PFSK-1 (cell line): Measurements from ENCODE around the gene C10orf62.

Experiments
- FOXP2 ChIP-seq: optimal IDR thresholded peaks from 2 replicates; pipeline ENCODE3; 2011; ENCODE audit warnings: borderline replicate concordance, control low read depth, inconsistent platforms; ENCODE audit not compliant: insufficient read depth; ENCODE audit errors: extremely low read length, extremely low read depth
- POLR2AphosphoS5 ChIP-seq: IDR thresholded peaks from 2 replicates; pipeline ENCODE4 v1.6.1; 2012; ENCODE audit warnings: low read depth, mild to moderate bottlenecking, control low read depth, low read length, moderate library complexity
- SIN3A ChIP-seq: IDR thresholded peaks from 2 replicates; pipeline ENCODE4 v1.6.1; 2012; ENCODE audit warnings: mild to moderate bottlenecking, low read length, moderate library complexity, borderline replicate concordance; ENCODE audit not compliant: insufficient read depth
- TAF1 ChIP-seq: IDR thresholded peaks from 2 replicates; pipeline ENCODE4 v1.6.1; 2012; ENCODE audit warnings: low read length, control low read depth, borderline replicate concordance; ENCODE audit not compliant: insufficient read depth
- TF ChIP-seq, protein P1 (sequence below), 2 experiments: IDR thresholded peaks; 2 replicates each; pipeline versions ENCODE4 v1.6.1 to v1.8.0; 2011 to 2012; ENCODE audit warnings: low read depth in 2 of 2, low read length in 2 of 2, control low read depth in 1 of 2, inconsistent platforms in 1 of 2, mild to moderate bottlenecking in 1 of 2, moderate library complexity in 1 of 2; ENCODE audit not compliant: insufficient read depth in 1 of 2

The C10orf62 gene

DNA sequence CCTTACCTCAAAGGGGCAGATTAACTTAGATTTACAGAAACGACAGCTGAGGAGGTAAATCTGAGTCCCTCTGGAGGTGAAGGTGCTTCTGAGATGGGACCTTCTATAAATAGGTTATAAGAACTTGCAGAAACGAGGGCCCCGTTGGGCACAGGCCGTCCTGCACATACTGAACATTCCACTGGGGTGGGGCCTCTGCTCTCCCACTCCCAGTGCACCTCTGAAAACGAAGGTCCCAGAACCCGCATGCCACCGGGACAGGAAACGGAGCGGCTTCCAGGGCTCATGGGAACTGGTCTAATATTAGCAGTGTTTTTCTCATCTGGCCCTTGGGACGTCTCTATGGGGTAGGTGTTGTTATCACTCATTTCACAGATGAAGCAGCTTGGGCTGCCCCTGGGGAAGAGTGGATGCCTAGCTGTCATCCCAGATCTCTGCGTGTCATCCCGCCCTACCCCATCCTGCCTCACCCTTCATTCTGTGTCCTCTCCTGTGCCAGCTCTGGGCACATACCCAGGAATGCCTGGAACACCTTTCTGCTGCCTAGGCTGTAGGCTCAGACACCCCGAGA lies 19.6 kb downstream of the C10orf62 start:
- no peak for TF ChIP-seq FOXP2
- TF ChIP-seq POLR2AphosphoS5, result no peak
- TF ChIP-seq SIN3A, result no peak

DNA sequence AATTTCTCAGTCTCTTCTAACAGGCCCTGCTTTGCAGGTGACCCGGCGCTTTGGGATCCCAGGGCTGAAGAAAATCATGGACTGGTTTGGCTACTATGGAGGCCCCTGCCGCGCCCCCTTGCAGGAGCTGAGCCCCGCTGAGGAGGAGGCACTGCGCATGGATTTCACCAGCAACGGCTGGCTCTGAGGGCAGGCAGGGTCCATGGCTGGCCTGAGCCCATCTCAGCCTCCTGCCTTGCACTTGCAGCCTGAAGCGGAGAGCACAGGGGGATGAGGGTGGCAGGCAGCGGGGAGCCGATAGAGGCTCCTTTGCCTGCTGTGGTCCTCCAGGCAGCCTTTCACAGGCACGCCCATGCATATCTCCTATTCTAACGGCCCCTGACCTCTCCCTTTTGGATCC lies 22.0 kb downstream of the C10orf62 start:
- TF ChIP-seq SIN3A (no peak), TAF1 (no peak), POLR2AphosphoS5 (no peak)

DNA sequence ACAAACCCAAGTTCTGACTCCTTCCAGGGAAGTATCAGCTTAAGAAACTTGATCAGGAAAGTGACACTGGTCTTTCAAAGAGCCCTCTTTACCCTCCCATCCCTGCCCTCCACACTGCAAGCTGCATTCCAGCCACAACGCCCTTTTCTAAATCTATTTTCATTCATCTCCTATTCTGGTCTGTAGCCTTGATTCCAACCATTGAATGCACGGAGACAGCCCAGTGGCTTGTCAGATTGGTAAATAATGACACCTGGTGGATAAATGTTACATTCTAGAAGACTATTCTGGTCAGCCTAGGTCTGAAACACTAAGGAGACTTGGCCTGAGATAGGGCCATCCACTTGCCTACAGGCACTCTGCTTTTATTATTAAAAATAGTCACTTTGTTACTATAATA lies 22.9 kb downstream of the C10orf62 start:
- TF ChIP-seq FOXP2, result no peak
- no peak for TF ChIP-seq SIN3A
- TF ChIP-seq POLR2AphosphoS5, result no peak
- TF ChIP-seq, protein P1, sequence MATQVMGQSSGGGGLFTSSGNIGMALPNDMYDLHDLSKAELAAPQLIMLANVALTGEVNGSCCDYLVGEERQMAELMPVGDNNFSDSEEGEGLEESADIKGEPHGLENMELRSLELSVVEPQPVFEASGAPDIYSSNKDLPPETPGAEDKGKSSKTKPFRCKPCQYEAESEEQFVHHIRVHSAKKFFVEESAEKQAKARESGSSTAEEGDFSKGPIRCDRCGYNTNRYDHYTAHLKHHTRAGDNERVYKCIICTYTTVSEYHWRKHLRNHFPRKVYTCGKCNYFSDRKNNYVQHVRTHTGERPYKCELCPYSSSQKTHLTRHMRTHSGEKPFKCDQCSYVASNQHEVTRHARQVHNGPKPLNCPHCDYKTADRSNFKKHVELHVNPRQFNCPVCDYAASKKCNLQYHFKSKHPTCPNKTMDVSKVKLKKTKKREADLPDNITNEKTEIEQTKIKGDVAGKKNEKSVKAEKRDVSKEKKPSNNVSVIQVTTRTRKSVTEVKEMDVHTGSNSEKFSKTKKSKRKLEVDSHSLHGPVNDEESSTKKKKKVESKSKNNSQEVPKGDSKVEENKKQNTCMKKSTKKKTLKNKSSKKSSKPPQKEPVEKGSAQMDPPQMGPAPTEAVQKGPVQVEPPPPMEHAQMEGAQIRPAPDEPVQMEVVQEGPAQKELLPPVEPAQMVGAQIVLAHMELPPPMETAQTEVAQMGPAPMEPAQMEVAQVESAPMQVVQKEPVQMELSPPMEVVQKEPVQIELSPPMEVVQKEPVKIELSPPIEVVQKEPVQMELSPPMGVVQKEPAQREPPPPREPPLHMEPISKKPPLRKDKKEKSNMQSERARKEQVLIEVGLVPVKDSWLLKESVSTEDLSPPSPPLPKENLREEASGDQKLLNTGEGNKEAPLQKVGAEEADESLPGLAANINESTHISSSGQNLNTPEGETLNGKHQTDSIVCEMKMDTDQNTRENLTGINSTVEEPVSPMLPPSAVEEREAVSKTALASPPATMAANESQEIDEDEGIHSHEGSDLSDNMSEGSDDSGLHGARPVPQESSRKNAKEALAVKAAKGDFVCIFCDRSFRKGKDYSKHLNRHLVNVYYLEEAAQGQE (IDR thresholded peaks at IDR 0.05; ENCODE audit: insufficient read depth in 1 of 2, low read depth in 2 of 2, low read length in 2 of 2), result no peak
- no peak for TF ChIP-seq TAF1

DNA sequence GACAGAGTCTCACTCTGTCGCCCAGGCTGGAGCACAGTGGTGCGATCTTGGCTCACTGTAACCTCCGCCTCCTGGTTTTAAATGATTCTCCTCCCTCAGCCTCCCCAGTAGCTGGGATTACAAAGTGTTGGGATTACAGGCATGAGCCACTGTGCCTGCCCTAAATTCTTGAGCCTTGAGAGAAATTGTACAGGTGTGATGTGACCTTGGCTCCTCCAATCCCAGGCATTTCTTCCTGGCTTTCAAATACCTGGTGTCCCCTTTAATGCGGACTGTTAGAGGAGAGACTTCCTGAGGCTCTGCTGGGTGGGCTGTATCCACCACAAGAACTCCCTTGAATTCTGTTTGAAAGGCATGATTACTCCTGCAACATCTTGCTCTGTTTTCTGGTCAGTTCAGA lies 28.8 kb downstream of the C10orf62 start:
- TF ChIP-seq, protein P1 (IDR thresholded peaks at IDR 0.05; ENCODE audit: insufficient read depth in 1 of 2, low read depth in 2 of 2, low read length in 2 of 2), result no peak
- TF ChIP-seq FOXP2, result no peak
- TF ChIP-seq POLR2AphosphoS5, result no peak
- TF ChIP-seq SIN3A, result no peak
- TF ChIP-seq TAF1, result no peak

DNA sequence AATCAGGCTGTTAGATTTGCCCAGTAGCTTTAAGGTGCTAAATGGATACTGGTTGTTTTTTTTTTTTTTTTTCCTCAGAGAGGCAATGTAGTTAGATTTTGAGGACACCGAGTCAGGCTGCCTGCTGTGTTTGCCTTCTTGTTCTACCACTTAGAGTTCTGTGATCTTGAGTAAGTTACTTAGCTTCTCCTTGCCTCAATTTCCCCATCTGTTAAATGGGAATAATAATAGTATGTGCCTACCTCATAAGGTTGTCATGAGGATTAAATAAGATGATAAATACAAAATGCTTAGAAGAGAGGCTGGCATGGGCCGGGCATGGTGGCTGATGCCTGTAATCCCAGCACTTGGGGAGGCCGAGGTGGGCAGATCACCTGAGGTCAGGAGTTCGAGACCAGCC lies 29.2 kb downstream of the C10orf62 start:
- TF ChIP-seq, protein P1 (IDR thresholded peaks at IDR 0.05; ENCODE audit: insufficient read depth in 1 of 2, low read depth in 2 of 2, low read length in 2 of 2), result no peak
- no peak for TF ChIP-seq FOXP2
- no peak for TF ChIP-seq POLR2AphosphoS5
- TF ChIP-seq TAF1, result no peak
- TF ChIP-seq SIN3A, result no peak

DNA sequence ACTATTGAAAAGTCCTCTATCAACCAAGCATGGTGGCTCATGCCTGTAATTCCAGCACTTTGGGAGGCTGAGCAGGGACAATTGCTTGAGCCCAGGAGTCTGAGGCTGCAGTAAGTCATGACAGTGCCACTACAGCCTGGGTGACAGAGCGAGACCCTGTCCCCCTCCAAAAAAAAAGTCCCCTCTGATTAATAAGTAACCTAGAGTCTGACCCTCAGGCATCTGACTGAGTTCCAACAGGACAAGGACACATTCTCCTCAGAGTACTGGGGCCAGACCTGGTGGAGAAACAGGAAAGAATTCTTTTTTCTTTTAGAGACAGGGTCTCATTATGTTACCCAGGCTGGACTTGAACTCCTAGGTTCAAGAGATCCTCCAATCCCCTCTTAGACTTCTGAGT lies 33.8 kb downstream of the C10orf62 start:
- TF ChIP-seq FOXP2 (no peak), TAF1 (no peak), POLR2AphosphoS5 (no peak), SIN3A (no peak)
- TF ChIP-seq, protein P1 (IDR thresholded peaks at IDR 0.05; ENCODE audit: insufficient read depth in 1 of 2, low read depth in 2 of 2, low read length in 2 of 2), result no peak
